GM19467 (cell line): Measurements from ENCODE around the gene PI4KB.
A peak's percentile ranks its signal among the peaks of the same experiment; 100 is the strongest.

ENCODE experiments used
- ATAC-seq: cut with Tn5 transposase; IDR thresholded peaks from one replicate; pipeline ENCODE4 v1.9.1; 2021; ENCODE audit warnings: mild to moderate bottlenecking, moderate library complexity; ENCODE audit not compliant: unreplicated experiment

Gene PI4KB

DNA sequence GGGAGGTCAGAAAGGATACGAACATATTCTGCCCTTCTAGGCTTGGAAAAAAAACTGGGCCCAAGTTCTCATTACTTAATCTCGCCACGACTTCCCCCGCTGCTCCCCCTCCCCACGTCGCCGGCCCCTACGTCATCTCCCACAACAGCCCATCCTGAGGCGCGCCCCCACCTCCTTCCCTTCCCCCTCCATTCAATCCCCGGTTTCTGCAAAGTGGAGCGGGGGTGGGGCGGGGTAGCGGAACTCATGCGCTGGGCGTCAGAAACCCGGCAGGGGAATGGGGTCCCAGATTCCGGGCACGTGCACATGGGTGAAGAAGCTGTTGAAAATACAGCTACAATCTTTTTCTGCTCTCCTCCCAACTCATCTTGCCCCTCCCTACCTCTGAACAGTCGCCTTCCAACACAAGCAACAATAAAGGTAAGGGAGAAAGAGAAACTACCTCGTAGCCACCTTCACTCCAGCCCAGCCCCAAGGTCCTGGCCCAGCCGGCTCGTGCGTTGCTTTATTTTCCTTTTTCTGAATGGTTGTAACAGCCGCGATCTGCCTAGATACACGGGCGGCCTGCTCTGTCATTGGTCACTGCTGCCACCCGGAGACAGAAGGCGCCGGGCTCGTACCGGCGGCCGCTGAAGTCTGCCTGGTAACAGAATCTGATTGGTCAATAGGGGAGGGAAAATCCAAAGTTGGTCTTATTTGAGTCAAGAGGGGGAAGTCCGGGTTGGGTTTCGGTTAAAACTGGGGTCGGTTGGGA, 19.7 kb upstream of the PI4KB start, which contains the start of gene RFX5:
TSS of gene RFX5 (minus strand) at position 484 of the 754 bp plus-strand sequence. CDS start 932 bp downstream, outside the sequence.
- peak; percentile 93 for ATAC-seq

DNA sequence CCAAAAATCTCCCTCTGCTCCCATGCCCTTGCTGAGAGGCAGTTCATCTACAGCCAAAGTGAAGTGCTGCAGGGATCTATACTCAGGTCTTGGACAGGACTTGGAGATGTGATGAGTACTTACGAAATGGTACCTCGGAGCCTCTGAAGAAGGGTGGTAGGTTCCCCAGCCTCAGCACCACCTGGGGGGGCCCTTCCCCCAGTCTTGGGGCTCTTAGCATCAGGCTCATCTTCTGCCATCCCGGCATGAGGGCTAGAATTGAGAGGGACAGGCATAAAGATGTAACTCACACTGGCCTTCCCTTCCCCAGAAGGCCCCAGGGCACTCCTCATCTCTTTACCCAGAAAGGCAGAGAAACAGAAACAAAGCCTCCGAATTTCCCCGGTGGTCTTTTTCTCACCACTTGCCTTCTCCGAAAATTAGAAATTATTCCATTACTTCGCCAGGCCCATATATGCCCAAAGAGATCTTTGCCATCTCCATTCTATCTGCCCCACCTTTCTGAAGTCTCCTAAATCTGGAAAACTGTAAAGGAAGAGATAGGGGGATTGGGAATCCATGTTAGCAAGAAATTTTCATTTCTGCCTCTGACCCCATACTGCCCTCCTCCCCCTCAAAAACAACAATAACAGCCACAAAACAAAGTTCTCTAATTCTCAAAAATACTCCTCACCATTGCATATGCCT, 19.0 kb upstream of the PI4KB start:
- no peak for ATAC-seq

DNA sequence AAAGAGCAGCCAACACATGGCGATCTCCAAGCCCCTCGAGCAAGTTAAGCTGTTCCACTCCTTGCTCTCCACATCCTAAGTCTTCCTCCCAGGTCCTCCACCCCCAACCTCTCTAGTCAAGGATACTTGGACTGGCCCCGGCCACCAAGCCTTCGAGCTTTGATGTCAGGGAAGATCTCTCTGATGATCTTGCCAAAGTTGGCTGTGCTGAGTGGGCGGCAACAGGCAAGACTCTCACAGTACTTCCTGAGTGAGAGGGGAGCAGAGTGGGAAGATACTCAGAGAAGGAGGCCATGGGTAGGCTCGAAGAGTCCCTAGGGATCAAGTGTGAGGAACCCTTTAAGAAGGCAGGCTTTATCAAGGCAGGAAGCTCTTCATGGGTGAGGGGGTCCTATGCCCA, 17.1 kb upstream of the PI4KB start:
- no peak for ATAC-seq

DNA sequence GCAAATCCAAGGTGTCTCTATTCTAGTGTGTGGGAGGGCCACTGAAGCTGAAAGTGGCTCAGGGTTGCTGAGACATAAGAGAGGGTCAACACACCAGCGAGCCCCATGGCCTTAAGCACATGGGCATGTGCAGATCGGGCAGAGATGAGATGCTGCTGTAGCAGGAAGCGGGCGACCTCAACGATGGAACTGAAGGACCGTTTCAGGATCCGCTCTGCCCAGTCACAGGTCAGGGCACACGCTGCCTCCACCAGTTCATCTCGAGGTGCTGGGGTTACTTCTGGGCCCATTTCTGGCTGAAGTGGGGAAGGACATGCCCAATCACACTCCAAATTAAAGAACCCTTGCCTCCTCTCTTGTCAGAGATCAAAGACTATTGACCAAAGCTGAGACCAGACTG, 16.4 kb upstream of the PI4KB start:
- ATAC-seq = no peak

DNA sequence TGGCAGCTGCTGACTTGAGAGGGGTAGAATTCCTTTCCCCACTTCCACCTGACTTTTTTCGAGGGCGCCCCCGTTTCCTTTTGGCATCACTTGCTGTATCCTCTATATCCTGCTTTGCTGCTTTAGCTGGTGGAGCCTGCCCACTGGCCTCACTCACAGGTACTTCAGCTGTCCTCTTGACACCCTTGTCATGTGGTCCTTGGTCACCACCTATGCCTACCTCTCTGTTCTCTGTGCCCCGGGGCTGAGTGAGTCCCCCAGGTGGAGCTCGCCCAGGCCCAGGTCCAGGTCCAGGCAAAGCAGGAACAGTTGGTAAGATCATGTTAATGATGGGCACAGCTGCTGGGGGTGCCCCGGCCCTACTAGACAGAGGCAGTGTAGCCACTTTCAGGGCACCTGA, 15.4 kb upstream of the PI4KB start:
- no peak for ATAC-seq

DNA sequence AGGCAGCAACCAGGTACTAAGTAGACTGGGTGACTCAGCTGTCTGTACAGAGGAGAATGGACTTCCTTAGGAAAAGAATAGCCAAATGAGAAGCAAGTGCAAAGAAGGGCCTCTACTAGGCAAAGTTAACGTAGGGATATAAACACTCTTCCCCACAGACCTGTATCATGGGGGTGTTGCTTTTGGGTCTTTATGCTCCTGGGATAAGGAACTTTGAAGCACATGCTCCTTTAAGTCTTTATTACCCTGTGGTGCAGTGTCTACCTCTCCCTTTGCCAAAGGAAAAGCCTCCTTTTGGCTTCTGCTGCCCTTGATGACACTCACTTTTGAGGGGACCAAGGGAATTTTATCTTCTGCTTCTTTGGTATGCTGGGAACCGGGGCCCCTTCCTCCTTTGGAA, 14.8 kb upstream of the PI4KB start:
- no peak for ATAC-seq

DNA sequence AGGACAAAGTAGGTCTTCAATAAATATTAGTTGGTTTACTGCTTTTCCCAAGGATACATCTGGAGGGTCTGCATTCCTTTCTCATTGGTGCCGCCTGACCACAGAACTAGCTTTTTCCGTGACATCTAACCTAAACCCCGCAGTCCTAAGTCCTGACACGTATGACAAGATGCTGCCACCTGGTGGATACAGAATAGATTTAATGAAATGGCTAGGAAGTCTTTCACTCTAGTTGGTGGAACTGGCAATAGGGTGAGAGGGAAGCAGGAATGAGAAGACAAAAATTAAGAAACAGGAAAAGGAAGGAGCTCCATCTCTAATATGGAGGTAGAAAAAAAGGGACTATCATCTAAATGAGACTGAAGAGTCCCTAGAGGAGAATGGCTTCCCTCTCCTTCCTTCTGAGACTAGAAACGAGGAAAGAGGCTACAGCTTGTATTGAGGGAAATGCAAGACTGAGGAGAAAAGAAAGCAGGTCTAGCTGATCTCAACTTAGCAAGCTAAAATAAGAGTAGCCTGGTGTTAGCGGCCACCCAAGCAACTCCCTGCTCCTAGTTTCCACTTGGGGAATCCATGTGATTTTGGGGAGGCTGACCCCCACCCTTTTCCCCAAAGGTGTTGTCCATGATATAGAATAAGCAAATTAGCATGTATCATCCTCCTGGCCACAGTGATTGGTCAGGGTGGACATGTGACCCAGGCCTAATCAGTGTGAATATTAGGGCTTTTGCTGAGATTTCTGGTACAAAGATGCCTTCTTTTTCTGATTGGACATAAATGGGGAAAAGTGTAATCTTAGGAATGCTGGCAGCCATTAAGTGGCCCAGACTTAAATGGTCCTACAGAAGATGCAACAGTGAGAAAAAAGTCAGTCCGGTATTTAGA, 13.9 kb upstream of the PI4KB start:
- ATAC-seq = no peak

DNA sequence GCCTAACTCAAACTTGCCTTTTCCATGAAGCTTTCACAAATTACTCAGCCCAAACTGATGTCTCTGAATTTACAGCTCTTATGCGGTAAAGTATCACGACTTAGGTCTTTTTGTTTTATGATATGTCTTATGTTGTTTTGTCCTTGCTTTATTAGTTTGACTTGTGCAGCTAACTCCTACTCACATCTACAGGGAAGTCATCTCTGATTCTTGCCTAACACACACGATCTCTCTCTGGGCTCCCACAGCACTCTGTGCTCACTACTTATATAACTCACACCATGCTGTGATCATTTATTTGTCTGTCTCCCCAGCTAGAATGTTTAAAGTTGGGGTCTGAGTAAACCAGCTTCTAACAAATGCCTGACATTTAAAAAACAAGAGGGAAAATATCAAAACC, 9.3 kb upstream of the PI4KB start:
- no peak for ATAC-seq

DNA sequence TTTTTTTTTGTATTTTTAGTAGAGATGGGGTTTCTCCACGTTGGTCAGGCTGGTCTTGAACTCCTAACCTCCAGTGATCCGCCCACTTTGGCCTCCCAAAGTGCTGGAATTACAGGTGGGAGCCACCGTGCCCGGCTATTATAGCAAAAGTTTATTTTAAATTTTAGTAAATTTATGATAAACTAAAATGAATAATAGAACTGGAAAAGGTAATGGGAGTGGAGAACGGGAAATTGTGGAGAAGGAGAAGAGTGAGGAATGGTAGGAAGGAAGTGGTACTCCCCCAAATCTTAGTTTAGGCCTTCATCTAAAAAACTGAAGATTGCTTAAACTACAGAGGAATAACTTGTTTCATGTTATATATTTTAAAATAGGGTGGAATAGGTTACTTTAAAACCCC, 7.6 kb upstream of the PI4KB start:
- ATAC-seq = no peak

DNA sequence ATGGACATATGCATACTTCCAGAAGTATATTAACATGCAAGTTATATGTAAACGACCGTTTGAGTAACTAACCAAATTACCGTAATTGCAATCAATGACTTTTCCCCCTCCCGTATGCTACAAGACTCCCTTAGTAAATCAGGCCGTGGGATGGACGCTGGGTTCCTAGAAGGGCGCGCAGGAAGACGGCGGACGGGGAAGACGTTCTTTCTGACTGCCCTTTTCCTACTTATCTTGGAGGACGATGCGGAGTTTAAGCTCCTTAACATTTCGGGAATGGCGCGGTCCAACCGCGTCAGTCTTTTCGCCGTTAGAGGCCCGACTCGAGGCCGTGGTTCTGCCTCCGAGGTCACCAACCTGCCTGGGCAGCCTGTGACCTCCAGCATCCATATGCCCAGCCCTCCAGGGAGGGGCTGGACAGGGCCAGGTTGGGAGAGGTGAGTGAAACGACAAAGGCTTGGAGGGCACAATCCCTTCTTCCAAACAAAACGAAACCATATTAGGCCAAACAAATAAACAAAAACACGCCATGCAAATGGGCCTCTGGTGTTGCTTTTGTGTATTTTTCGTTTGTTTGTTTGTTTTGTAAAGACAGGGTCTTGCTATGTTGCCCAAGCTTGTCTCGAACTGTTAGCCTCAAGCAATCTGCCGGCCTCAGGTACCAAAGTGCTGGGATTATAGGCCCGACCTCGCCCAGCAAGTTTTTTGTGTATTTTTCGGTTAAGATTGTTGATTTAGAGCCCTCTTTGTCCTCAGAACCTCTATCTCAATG, 873 bp upstream of the PI4KB start:
- no peak for ATAC-seq

DNA sequence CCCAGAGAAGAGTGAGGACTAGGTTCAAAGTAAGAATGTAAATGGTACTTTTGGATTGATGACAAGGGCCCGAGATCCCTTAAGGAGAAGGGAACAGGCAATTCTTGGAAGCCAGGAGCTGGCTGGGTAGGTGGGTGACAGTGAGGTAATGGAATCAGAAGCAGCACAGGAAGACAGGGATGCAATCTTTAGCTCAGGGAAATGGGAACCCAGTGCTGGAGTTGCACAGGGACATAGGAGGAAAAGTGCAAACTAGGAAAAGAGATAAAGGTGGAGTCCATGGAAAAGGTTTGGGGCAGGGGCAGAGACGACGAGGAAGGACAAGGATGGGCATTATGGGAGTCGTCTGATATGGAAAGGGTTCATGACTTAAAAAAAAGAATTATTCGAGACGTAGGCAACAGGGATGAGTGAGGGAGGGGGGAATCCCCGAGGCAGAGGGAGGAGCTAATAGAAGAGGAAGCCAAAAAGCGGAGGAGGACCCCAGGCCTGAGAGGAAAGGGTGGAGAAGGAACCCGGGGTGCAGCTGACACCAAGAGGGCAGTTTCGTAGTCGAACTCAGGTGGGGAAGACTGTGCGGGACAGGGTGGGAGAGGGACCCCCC, 495 bp downstream of the PI4KB start:
- ATAC-seq = peak; percentile 39

DNA sequence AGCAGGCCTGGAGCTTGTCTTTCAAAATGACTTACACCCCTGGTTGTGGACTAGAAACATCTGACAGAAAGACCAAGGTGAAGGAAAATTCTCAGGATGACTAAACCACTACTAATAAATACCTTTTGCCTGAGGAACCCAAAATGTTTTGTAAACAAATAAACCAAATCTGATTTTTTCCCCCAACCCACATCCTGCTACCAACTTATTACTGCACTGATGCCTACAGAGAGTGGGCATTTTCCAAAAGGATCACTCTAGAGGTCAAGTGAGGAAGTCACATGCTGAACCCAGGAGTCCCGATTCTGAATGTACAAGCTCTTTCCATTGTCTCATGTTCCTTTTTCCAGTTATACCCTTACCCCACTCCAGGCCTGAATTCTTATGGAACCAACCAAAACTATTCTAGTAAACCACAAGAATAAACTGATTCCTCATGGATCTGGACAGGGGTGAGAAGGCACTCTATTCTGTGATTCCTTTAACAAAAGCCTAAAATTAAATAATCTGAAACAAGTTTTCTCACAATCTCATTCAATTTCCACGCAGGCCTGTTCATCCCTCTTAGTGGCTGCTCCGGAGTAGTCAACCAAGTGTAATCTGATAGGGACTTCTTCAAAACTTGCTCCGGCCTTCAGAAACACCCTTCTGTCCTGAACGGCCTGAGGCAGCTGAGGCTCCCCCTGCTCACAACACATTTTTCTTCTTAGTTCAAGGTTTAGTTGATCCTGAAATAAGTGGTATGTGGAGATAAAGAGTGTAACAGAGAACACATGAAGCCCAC, 1.4 kb downstream of the PI4KB start:
- no peak for ATAC-seq

DNA sequence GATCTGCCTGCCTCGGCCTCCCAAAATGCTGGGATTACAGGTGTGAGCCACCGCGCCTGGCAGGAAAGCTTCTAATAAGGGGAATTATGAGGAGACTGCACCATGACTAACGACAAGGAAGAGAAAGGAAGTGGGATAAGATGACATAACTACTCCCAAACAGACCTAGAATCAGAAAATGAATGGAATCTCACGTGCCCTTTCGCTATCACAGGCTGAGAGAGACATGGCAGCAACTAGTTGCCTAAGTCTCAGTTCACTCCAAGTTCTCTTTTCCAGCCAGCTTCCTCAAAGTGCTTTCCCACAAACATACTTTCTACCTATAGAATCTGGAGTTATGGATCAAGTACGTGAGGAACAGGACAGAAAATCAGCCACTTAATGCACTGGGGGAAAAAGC, 2.0 kb downstream of the PI4KB start:
- ATAC-seq = no peak

DNA sequence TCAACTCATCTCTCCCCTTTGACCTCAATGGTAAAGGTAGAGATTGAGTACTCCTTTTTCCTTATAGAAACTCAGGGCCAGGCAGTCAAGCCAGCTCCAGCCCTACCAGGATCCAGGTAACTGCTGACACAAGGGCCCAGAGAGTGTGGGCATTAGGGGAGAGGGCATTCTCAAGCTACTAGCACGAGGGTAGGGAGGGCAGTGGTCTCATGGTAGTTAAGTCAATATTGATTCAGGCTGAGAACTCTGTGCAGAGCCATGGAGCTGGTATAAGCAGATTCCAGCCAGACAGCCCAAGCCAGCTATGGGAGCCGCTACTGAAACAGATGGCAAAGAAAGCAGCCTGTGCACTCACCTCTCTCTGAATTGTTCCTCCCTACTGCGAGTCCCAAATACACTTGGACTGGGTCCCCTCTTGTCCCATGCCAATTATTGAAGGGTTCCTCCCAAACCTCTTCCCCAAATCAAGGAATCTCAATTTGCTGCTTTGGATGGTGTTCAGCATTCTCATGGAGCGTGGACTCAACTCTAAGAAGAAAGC, 2.8 kb downstream of the PI4KB start:
- ATAC-seq = no peak

DNA sequence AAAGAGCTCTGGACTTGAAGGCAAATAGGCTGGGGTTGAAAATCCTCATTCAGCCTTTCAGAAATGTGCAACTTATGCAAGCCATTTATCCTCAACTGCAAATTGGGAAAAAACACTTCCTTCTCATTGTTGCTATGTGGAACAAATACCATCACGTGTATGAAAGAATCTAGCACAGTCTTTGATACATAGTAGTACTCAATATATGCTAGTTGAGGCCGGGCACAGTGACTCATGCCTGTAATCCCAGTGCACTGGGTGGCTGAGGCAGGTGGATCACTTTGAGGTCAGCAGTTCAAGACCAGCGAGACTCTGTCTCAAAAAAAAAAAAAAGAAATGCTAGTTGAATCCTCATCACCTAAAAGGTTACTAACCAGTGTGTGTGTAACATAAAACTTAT, 8.2 kb downstream of the PI4KB start:
- ATAC-seq = no peak

DNA sequence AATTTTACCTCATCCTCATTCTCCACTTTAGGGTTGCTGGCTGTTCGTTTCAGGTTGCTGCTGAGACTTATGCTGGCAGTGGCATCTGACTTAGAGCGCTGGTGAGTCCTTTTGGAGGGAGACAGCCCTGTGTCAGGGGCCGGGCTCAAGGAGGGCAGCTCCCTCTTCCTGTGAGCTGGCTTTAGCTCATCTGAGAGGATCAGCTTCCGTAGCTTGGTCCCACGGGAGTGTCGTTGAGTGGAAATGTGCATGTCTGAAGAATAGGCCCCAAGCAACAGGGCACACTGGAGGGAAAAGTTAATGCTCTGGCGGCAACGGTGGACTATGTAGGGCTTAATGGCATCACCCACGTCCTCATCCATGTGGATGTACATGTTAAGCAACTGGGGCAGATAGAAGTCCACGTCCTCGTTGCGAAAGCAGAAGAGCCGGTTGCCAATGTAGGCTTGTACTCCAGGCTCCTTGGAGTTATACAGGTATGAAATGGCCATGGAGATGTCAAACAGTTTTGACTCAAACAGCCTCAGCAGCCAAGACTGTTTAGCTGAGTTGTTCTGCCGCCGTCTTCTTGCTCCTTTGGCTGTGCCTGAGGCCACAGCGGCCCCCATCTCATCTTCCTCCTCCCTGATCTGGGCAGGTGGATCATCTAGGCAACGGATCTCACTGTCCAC, 11.5 kb downstream of the PI4KB start:
- no peak for ATAC-seq

DNA sequence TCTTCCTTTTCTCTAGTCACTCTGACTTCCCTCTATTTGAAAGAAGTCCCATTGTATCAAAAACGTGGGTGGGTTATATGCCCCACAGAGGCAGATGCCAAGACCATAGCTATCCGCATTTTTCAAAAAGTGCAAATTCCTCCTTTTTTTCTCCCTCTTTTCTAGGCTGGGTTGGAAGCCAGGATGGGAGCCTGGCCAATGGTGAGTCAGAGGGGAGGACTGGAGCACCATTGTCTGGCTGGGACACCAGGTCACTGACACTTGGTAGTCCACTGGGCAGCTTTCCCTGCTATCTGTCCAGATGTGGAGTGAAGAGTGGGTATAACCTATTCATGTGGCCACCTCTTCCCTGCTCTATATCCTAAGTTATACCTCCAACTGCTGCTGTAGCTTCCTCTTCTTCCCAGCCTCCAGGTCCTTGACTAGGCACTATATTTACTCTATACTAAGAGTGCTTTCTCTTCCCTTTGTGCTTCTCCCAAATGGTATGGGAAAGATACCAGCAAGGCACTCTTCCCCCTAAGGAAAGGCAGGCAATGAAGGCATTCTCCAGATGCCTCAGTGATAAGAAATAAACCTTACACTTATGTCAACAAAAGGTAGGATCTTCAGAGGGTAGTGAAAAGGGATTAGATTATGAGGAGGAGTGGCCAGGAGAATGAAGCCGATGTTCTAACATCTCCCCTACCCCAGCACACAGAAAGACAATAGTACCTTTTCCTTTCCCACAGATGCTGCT, 12.9 kb downstream of the PI4KB start:
- no peak for ATAC-seq

DNA sequence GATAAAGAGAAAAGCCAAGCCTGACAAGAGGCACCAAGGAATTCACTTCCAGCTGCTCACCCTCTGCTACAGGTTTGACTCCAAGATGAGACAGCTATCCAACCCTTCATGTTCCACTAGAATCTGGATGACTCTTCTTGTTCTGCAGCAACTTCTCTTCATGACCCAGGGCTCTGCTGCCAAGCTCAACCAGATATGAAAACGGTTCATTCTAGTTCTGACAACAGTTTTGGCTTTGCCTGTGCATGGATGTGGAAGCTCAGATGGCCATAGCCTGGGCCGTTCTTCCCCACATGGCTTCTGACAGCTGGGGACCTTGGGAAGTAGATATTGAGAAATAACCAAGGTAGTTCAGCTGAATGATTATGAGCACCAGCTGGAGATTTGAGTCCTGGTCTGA, 13.7 kb downstream of the PI4KB start:
- no peak for ATAC-seq
